Esophagus (tissue), 2 donors: ENCODE measurements around the gene ANKRD63. TPM values are rescaled to one million over a fixed set of nuclear protein-coding genes. Genes with fewer than 3 reads are reported as not detected.

Experiments
- H3K27ac ChIP-seq, 2 donors: one replicate each; pipeline ENCODE4 v1.5.1; 2013; ENCODE audit warnings: low read depth in 2 of 2, mild to moderate bottlenecking in 2 of 2, inconsistent platforms in 1 of 2, low read length in 1 of 2, moderate library complexity in 1 of 2
- H3K27me3 ChIP-seq, 2 donors: one replicate each; pipeline ENCODE4 v1.6.1; 2013; ENCODE audit warnings: low read length in 2 of 2, control low read depth in 1 of 2, mild to moderate bottlenecking in 1 of 2; ENCODE audit not compliant: insufficient read depth in 2 of 2, control insufficient read depth in 1 of 2
- H3K36me3 ChIP-seq, 2 donors: one replicate each; pipeline ENCODE4 v1.6.1; 2013; ENCODE audit warnings: low read length in 1 of 2; ENCODE audit not compliant: control insufficient read depth in 2 of 2, insufficient read depth in 2 of 2
- H3K4me1 ChIP-seq, 2 donors: one replicate each; pipeline ENCODE4 v1.6.1; 2013; ENCODE audit warnings: low read length in 1 of 2; ENCODE audit not compliant: control insufficient read depth in 2 of 2, insufficient read depth in 2 of 2
- H3K4me3 ChIP-seq, 2 donors: one replicate each; pipeline ENCODE4 v1.5.1; 2013; ENCODE audit warnings: low read length in 2 of 2, mild to moderate bottlenecking in 2 of 2, low read depth in 1 of 2, moderate library complexity in 1 of 2
- H3K9me3 ChIP-seq, 2 donors: one replicate each; pipeline ENCODE4 v1.6.1; 2013; ENCODE audit warnings: mild to moderate bottlenecking in 2 of 2, low read depth in 1 of 2, low read length in 1 of 2, moderate library complexity in 1 of 2; ENCODE audit not compliant: control insufficient read depth in 2 of 2, insufficient read depth in 1 of 2
- WGBS, 2 donors: extraction: QIAGEN DNeasy Blood & Tissue Kit; methylation state at CpG; one replicate each; pipeline ENCODE4 v1.1.7; 2013; 5-methylcytosine and 5-hydroxymethylcytosine counted together
- polyA plus RNA-seq, 2 donors: library from polyadenylated mRNA; stranded (reverse); fragments of 200-250 nt; gene quantifications; one replicate each; pipeline ENCODE4 v1.2.3, GENCODE V29; 2013
- donor health status: healthy with polysubstance abuse.
- donor health status: Bipolar disorder and iron deficiency.

Gene ANKRD63
- polyA plus RNA-seq, 2 donors, result not detected

DNA sequence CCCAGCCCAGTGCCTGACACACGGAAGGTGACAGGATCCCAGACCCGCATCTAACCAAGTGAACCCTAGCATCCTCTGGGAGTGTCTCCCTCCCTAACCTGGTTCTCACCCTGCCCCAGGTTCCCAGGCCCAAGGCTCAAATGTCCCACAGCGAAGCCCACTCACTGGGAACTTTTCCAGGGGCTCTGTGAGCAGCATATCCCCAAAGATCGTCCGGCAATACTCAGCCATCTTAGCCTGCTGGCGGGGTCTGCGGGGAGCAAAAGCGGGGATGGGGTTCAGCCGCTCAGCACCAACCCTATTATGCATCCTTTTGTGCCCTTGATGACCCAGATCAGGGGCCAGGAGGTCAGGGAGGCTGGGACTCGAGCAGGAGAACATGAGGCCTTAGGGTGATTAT lies 14.5 kb upstream of the ANKRD63 start:
- Histone ChIP-seq H3K27ac (no peak overlapping the region), H3K9me3 (peaks cover 0 to 7% of the 10 kb centered on the region in 2 donors), H3K36me3 (no peaks in the 10 kb centered on the region), H3K4me3 (no peak overlapping the region), H3K27me3 (no peaks in the 10 kb centered on the region), H3K4me1 (no peaks in the 10 kb centered on the region)
- WGBS, 2 donors, result 93 to 94% methylated on average over 10 of the region's 10 CpGs

DNA sequence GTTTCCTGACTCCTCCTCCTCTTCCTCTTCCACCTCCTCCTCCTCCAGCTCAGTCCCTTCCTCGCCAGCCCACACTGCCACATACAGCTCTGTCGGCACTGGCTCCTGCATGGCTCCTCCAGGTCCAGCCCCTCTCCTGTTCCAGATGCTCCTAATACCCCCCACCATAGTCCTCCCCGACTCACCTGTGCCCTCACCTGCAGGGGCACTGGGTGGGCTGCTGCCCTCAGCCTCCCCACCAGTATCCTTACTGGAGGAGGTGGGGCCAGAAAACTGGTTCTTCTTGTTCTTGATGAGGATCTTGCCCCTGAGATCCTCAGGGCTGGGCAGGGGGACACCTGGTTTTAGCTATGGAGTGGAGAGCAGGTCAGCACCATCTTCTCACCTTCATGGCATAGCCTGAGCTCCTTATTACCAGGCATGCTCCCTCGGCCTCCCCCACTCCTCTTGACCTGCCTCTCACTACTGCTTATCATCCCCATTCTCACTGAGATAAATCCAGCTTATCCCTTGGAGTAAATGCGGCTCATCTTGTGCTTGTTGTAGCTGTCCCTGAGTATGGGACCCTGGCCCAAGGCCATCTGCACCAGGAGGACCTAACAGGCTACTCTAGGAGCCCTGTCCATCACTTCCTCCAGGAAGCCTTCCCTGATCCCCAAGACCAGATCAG lies 13.8 kb upstream of the ANKRD63 start:
- 75 to 77% methylated on average over 5 of the region's 5 CpGs for WGBS, 2 donors
- H3K4me3 ChIP-seq, result no peak overlapping the region
- H3K4me1 ChIP-seq, result no peaks in the 10 kb centered on the region
- H3K27ac ChIP-seq, result no peak overlapping the region
- H3K9me3 ChIP-seq, result peaks cover 0 to 7% of the 10 kb centered on the region in 2 donors
- no peaks in the 10 kb centered on the region for H3K27me3 ChIP-seq
- H3K36me3 ChIP-seq, result no peaks in the 10 kb centered on the region

- WGBS, 2 donors, result 66 to 68% methylated on average over 10 to 12 of the region's 12 CpGs
- H3K36me3 ChIP-seq, result no peaks in the 10 kb centered on the region
- H3K9me3 ChIP-seq, result peaks cover 0 to 7% of the 10 kb centered on the region in 2 donors
- H3K4me3 ChIP-seq, result no peak overlapping the region
- no peaks in the 10 kb centered on the region for H3K27me3 ChIP-seq
- peaks cover 0 to 1% of the 10 kb centered on the region in 2 donors for H3K4me1 ChIP-seq
- no peak overlapping the region for H3K27ac ChIP-seq
Measured at GRCh38 chr15:40295877-40296560, 13.2 kb upstream of the ANKRD63 start.

- no peak overlapping the region for H3K4me3 ChIP-seq
- H3K4me1 ChIP-seq, result peaks cover 0 to 3% of the 10 kb centered on the region in 2 donors
- peaks cover 0 to 3% of the 10 kb centered on the region in 2 donors for H3K9me3 ChIP-seq
- H3K36me3 ChIP-seq, result no peaks in the 10 kb centered on the region
- H3K27me3 ChIP-seq, result no peaks in the 10 kb centered on the region
- WGBS, 2 donors, result 76 to 82% methylated on average over 1 of the region's 1 CpG
- no peak overlapping the region for H3K27ac ChIP-seq
Measured at GRCh38 chr15:40295297-40295696, 12.4 kb upstream of the ANKRD63 start.

- Histone ChIP-seq H3K27me3 (no peaks in the 10 kb centered on the region), H3K9me3 (peaks cover 0 to 2% of the 10 kb centered on the region in 2 donors), H3K4me3 (no peak overlapping the region), H3K36me3 (no peaks in the 10 kb centered on the region), H3K27ac (no peak overlapping the region), H3K4me1 (peaks cover 0 to 3% of the 10 kb centered on the region in 2 donors)
- 88 to 89% methylated on average over 20 of the region's 20 CpGs for WGBS, 2 donors
Measured at GRCh38 chr15:40293905-40294895, 11.3 kb upstream of the ANKRD63 start.

GRCh38 chr15:40293006-40293405 lies 10.1 kb upstream of the ANKRD63 start:
- no peaks in the 10 kb centered on the region for H3K36me3 ChIP-seq
- H3K4me3 ChIP-seq, result no peak overlapping the region
- no peaks in the 10 kb centered on the region for H3K27me3 ChIP-seq
- H3K27ac ChIP-seq, result no peak overlapping the region
- peaks cover 0 to 3% of the 10 kb centered on the region in 2 donors for H3K4me1 ChIP-seq
- no peaks in the 10 kb centered on the region for H3K9me3 ChIP-seq

DNA sequence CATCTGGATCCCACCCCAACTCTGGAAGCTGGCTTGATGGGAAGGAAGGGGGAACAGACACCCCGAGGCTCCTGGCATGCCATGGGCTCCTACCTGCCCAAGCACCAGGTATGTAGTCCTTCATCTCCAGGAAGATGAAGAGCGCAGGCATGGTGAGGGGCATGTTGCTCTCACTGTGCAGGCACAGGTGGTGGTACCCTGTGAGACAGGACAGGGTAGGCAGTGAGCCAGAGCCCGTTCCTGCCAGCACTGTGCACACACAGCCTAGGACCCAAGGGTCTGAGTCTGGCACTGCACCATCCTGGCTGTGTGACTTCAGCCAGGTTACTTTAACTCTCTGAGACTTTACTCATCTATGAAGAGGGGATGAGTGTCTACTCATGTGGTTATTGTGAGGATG lies 9.4 kb upstream of the ANKRD63 start:
- no peak overlapping the region for H3K27ac ChIP-seq
- peaks cover 0 to 3% of the 10 kb centered on the region in 2 donors for H3K4me1 ChIP-seq
- WGBS, 2 donors, result 80 to 83% methylated on average over 3 of the region's 3 CpGs
- H3K4me3 ChIP-seq, result no peak overlapping the region
- no peaks in the 10 kb centered on the region for H3K36me3 ChIP-seq
- H3K9me3 ChIP-seq, result no peaks in the 10 kb centered on the region
- H3K27me3 ChIP-seq, result no peaks in the 10 kb centered on the region

DNA sequence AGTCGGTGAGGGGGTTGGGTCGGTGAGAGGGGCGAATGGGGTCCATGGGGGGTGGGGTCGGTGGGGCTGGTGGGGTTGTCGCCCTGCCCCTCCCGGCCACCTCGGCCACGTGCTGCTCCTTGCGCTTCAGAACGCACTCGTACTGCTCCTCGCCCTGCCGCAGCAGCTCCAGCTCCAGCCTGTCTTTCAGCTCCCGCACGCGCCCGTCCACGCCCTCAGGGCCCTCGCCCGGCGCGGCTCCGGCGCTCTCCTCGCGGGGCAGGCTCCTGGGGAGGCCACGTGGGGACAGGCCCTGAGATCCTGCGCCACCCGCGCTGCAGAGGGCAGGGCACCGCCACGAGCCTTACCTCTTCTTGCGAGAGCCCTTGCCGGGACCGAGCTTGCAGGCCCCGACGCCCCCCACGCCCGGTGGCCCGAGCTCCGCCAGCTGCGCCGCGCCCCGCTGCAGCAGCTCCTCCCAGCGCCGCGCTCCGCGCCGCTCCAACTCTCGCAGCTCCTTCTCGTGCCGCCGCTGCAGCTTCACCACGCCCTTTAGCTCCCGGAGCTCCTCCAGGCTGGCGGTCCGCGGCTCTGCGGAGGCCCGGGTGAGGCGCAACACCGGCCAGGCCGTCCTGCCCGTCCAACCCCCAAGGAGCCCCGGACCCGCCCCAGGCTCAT lies 8.2 kb upstream of the ANKRD63 start:
- Histone ChIP-seq H3K9me3 (no peaks in the 10 kb centered on the region), H3K4me1 (peaks cover 0 to 3% of the 10 kb centered on the region in 2 donors), H3K4me3 (peak overlapping the region; percentile 24 to 26), H3K27ac (no peak overlapping the region), H3K36me3 (no peaks in the 10 kb centered on the region), H3K27me3 (no peaks in the 10 kb centered on the region)
- 20% methylated on average over 47 to 68 of the region's 68 CpGs for WGBS, 2 donors

- no peaks in the 10 kb centered on the region for H3K9me3 ChIP-seq
- H3K36me3 ChIP-seq, result no peaks in the 10 kb centered on the region
- H3K27ac ChIP-seq, result no peak overlapping the region
- no peak overlapping the region for H3K4me3 ChIP-seq
- H3K27me3 ChIP-seq, result no peaks in the 10 kb centered on the region
- WGBS, 2 donors, result 42 to 45% methylated on average over 12 of the region's 12 CpGs
- H3K4me1 ChIP-seq, result peaks cover 0 to 3% of the 10 kb centered on the region in 2 donors
Measured at GRCh38 chr15:40290545-40290917, 7.7 kb upstream of the ANKRD63 start.
